Fibroblast of the aortic adventitia (primary cell): Measurements from ENCODE around the gene NT5C2. TPM values are rescaled to one million over a fixed set of nuclear protein-coding genes. Genes with fewer than 3 reads are reported as not detected.
"Not testable (repeated sequence)": the region's sequence is repeated elsewhere in the genome, so short reads cannot be mapped to it uniquely, and the experiment has no call there.

Experiments
- DNase-seq: peaks from one replicate; pipeline ENCODE4 v3.0.0-alpha.2; 2010; ENCODE audit warnings: low read depth
- H3K4me3 ChIP-seq: 2 replicates; pipeline ENCODE4 v1.5.1; 2011; ENCODE audit warnings: low read depth, mild to moderate bottlenecking, control low read depth, low read length, moderate library complexity
- CTCF ChIP-seq: IDR thresholded peaks from 2 replicates; pipeline ENCODE4 v1.5.1; 2011; ENCODE audit warnings: mild to moderate bottlenecking, low read length, control low read depth, inconsistent platforms; ENCODE audit not compliant: insufficient read depth
- total RNA-seq: library from RNA; depleted of rRNA; stranded (reverse); fragments of >200 nt; gene quantifications from 2 replicates; pipeline ENCODE4 v1.2.3, GENCODE V29; 2012; ENCODE audit warnings: low replicate concordance

NT5C2 gene
- total RNA-seq, 1 donor, result 95.2 TPM

- no peak for DNase-seq
- TF ChIP-seq CTCF, result no peak
- no peak overlapping the region for H3K4me3 ChIP-seq
Measured at GRCh38 chr10:103130910-103131309, 62.2 kb downstream of the NT5C2 start.

GRCh38 chr10:103130180-103130579 lies 62.9 kb downstream of the NT5C2 start:
- DNase-seq, H3K4me3 ChIP-seq: not testable (repeated sequence)

- TF ChIP-seq CTCF, result no peak
- DNase-seq, result no peak
- H3K4me3 ChIP-seq, result no peak overlapping the region
Measured at GRCh38 chr10:103127241-103127640, 65.8 kb downstream of the NT5C2 start.

GRCh38 chr10:103125323-103126267 lies 67.5 kb downstream of the NT5C2 start:
- TF ChIP-seq CTCF, result no peak
- H3K4me3 ChIP-seq, result no peak overlapping the region
- peak; percentile 32 for DNase-seq

GRCh38 chr10:103124420-103125096 lies 68.5 kb downstream of the NT5C2 start:
- no peak for TF ChIP-seq CTCF
- H3K4me3 ChIP-seq, result no peak overlapping the region
- no peak for DNase-seq

GRCh38 chr10:103123282-103124024 lies 69.6 kb downstream of the NT5C2 start:
- DNase-seq, result peak; percentile 53
- TF ChIP-seq CTCF, result no peak
- no peak overlapping the region for H3K4me3 ChIP-seq
